ENCODE data around the gene PPP1R3G. TPM values are rescaled to one million over a fixed set of nuclear protein-coding genes. Genes with fewer than 3 reads are reported as not detected.

PPP1R3G gene
- total RNA-seq, 6 experiments from 2014 or later: 0.55 to 1.6 (median 1.4) TPM

GRCh38 chr6:5100806-5101205 is 15.7 kb downstream of the PPP1R3G start:
- Mint-ChIP-seq H3K36me3 (ENCODE audit: low read depth) (no peaks in the 10 kb centered on the region), H3K27ac (no peak overlapping the region), H3K4me3 (no peak overlapping the region), H3K27me3 (ENCODE audit: insufficient read depth) (peaks cover 8% of the 10 kb centered on the region), H3K9me3 (no peaks in the 10 kb centered on the region), H3K4me1 (ENCODE audit: low read depth) (peaks cover 9% of the 10 kb centered on the region)
- TF ChIP-seq, protein P1, sequence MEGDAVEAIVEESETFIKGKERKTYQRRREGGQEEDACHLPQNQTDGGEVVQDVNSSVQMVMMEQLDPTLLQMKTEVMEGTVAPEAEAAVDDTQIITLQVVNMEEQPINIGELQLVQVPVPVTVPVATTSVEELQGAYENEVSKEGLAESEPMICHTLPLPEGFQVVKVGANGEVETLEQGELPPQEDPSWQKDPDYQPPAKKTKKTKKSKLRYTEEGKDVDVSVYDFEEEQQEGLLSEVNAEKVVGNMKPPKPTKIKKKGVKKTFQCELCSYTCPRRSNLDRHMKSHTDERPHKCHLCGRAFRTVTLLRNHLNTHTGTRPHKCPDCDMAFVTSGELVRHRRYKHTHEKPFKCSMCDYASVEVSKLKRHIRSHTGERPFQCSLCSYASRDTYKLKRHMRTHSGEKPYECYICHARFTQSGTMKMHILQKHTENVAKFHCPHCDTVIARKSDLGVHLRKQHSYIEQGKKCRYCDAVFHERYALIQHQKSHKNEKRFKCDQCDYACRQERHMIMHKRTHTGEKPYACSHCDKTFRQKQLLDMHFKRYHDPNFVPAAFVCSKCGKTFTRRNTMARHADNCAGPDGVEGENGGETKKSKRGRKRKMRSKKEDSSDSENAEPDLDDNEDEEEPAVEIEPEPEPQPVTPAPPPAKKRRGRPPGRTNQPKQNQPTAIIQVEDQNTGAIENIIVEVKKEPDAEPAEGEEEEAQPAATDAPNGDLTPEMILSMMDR (IDR thresholded peaks at IDR 0.05): no peak
- no peak for DNase-seq

GRCh38 chr6:5102267-5102970 is 17.3 kb downstream of the PPP1R3G start:
- TF ChIP-seq, protein P1 (IDR thresholded peaks at IDR 0.05): no peak
- peaks cover 4% of the 10 kb centered on the region for H3K27me3 Mint-ChIP-seq (ENCODE audit: insufficient read depth)
- H3K9me3 Mint-ChIP-seq: no peaks in the 10 kb centered on the region
- no peak for DNase-seq
- no peak overlapping the region for H3K27ac Mint-ChIP-seq
- H3K4me1 Mint-ChIP-seq (ENCODE audit: low read depth): peaks cover 6% of the 10 kb centered on the region; the same call in 1 of the 2 replicates
- no peak overlapping the region for H3K4me3 Mint-ChIP-seq
- no peaks in the 10 kb centered on the region for H3K36me3 Mint-ChIP-seq (ENCODE audit: low read depth)

GRCh38 chr6:5103250-5103649 is 18.1 kb downstream of the PPP1R3G start:
- Mint-ChIP-seq H3K36me3 (ENCODE audit: low read depth) (no peaks in the 10 kb centered on the region), H3K27ac (no peak overlapping the region), H3K9me3 (no peaks in the 10 kb centered on the region), H3K4me1 (ENCODE audit: low read depth) (peaks cover 6% of the 10 kb centered on the region; the same call in 1 of the 2 replicates), H3K27me3 (ENCODE audit: insufficient read depth) (peaks cover 4% of the 10 kb centered on the region), H3K4me3 (no peak overlapping the region)
- TF ChIP-seq, protein P1 (IDR thresholded peaks at IDR 0.05): no peak
- no peak for DNase-seq

DNA sequence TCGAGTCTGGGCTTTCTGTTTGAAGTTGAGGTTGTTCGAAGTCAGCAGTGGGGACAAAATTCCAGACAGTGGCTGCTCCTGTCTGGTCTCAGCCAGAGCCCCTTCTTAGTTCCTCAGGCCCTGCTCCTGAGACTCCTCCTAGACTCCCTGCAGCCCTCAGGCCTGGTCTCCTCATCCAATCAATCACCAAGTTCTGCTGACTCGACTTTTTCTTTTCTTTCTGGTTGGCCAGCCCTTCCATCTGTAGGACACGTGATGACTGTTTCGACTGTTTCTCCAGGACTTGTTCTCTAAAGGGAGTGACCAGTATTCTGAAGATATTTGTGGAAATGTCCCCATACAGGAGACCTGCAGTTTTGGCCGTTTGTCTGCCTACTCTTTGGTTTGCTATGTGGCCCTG is 19.5 kb downstream of the PPP1R3G start:
- H3K4me1 Mint-ChIP-seq (ENCODE audit: low read depth): peaks cover 3% of the 10 kb centered on the region; the same call in 1 of the 2 replicates
- H3K9me3 Mint-ChIP-seq: no peaks in the 10 kb centered on the region
- TF ChIP-seq, protein P1 (IDR thresholded peaks at IDR 0.05): no peak
- H3K27me3 Mint-ChIP-seq (ENCODE audit: insufficient read depth): peaks cover 4% of the 10 kb centered on the region
- H3K36me3 Mint-ChIP-seq (ENCODE audit: low read depth): no peaks in the 10 kb centered on the region
- DNase-seq: no peak
- H3K4me3 Mint-ChIP-seq: no peak overlapping the region
- no peak overlapping the region for H3K27ac Mint-ChIP-seq

- no peak for DNase-seq
- H3K27ac Mint-ChIP-seq: no peak overlapping the region
- no peaks in the 10 kb centered on the region for H3K9me3 Mint-ChIP-seq
- peaks cover 4% of the 10 kb centered on the region for H3K27me3 Mint-ChIP-seq (ENCODE audit: insufficient read depth)
- peaks cover 3% of the 10 kb centered on the region for H3K36me3 Mint-ChIP-seq (ENCODE audit: low read depth)
- no peaks in the 10 kb centered on the region; the same call in 1 of the 2 replicates for H3K4me1 Mint-ChIP-seq (ENCODE audit: low read depth)
- H3K4me3 Mint-ChIP-seq: no peak overlapping the region
- TF ChIP-seq, protein P1 (IDR thresholded peaks at IDR 0.05): no peak
Observed at GRCh38 chr6:5105146-5105545, 20.0 kb downstream of the PPP1R3G start.

All from HFFc6 (cell line).